AG04450 (cell line): ENCODE data around the gene THBS3. TPM values are rescaled to one million over a fixed set of nuclear protein-coding genes. Genes with fewer than 3 reads are reported as not detected.

Experiments
- CTCF ChIA-PET: fragments of 300-600, 350-600 bp; formaldehyde crosslinking; extraction: SDS; loops from one replicate; lab custom pipeline; 2022; ENCODE audit warnings: antibody characterized with exemption, inconsistent platforms; lab: Charles Lee
- POLR2A ChIA-PET: fragments of 350-600 bp; formaldehyde crosslinking; extraction: SDS; loops from one replicate; lab custom pipeline; 2021; ENCODE audit warnings: antibody characterized with exemption, inconsistent platforms; lab: Yijun Ruan, JAX
- DNase-seq: peaks from one replicate; pipeline ENCODE4 v3.0.0-alpha.2; 2011; ENCODE audit warnings: low read depth, low spot score
- H3K27ac ChIP-seq: one replicate; pipeline ENCODE4 v1.5.1; 2012; ENCODE audit warnings: low read depth, low read length, control low read depth
- H3K27me3 ChIP-seq: one replicate; pipeline ENCODE4 v1.6.0; 2012; ENCODE audit warnings: low read length; ENCODE audit not compliant: control insufficient read depth, insufficient read depth
- H3K4me3 ChIP-seq: 2 replicates; pipeline ENCODE4 v1.5.1; 2011; ENCODE audit warnings: mild to moderate bottlenecking, low read depth, low read length, control low read depth
- H3K9me3 ChIP-seq: 2 replicates; pipeline ENCODE4 v1.5.1; 2012; ENCODE audit warnings: low read length; ENCODE audit not compliant: control insufficient read depth, insufficient read depth
- CTCF ChIP-seq: IDR thresholded peaks from 2 replicates; pipeline ENCODE4 v1.5.1; 2011; ENCODE audit warnings: low read depth, low read length, control low read depth, inconsistent platforms
- polyA plus RNA-seq: library from polyadenylated mRNA; depleted of rRNA; stranded (reverse); fragments of >200 nt; gene quantifications from 2 replicates; pipeline ENCODE4 v1.2.3, GENCODE V29; 2011

The THBS3 gene
- polyA plus RNA-seq, 1 experiment, result 32.5 TPM

GRCh38 chr1:155183775-155184221, 23.9 kb downstream of the THBS3 start:
- Histone ChIP-seq H3K27me3 (no peaks in the 10 kb centered on the region), H3K27ac (no peak overlapping the region), H3K9me3 (no peaks in the 10 kb centered on the region; the same call in 1 of the 2 replicates), H3K4me3 (no peak overlapping the region)
- no peak for DNase-seq
- ChIA-PET CTCF (interaction anchor here (0.8 to 2.5 kb wide), 2 partner anchors 10 to 11 kb away, joined by 4 to 16 read pairs; partner anchors contain the start of gene KRTCAP2), POLR2A (interaction anchor here (0.5 to 1.0 kb wide), 2 partner anchors 10 to 1216 kb away, joined by 3 read pairs; partner anchors contain the start of gene CREB3L4)
- TF ChIP-seq CTCF, result no peak

DNA sequence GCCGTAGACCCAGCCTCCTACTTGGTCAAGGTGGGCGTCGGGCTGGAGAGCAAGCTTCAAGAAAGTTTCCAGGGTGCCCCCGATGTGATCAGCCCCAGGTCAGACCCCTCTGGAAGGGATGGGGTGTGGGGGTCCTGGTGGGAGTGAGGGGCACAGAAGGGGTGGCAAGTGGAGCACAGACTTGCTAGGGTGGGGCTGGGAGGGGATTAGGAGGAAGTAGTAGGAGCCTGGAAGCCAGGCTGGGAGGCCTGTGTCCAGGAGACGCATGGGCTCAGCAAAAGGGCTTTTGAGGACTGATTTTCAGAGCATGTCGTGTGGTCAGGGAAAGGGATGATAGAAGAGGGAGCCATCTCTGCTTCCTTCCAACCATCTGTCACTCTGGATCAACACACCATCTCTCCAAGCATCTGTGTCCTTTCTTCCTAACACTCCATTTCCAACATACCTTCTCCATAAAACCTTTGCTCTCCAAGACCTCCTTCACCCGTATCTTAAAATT, 25.6 kb downstream of the THBS3 start:
- DNase-seq, result no peak
- H3K27me3 ChIP-seq, result no peaks in the 10 kb centered on the region
- CTCF ChIA-PET, result interaction anchor here (0.6 to 1.0 kb wide), 2 partner anchors 9 kb away, joined by 3 to 4 read pairs; partner anchors contain the start of gene KRTCAP2
- POLR2A ChIA-PET, result interaction anchor here (0.8 kb wide), 1 partner anchor 12 kb away, joined by 9 read pairs; no protein-coding TSS in a partner anchor
- TF ChIP-seq CTCF, result no peak
- H3K9me3 ChIP-seq, result no peaks in the 10 kb centered on the region; the same call in 1 of the 2 replicates
- H3K27ac ChIP-seq, result no peak overlapping the region
- H3K4me3 ChIP-seq, result no peak overlapping the region

- no peak for TF ChIP-seq CTCF
- ChIA-PET CTCF (interaction anchor here (0.6 to 1.8 kb wide), 2 partner anchors 9 to 12 kb away, joined by 4 to 9 read pairs; partner anchors contain the start of gene KRTCAP2), POLR2A (no interaction called here)
- H3K4me3 ChIP-seq, result no peak overlapping the region
- no peak overlapping the region for H3K27ac ChIP-seq
- H3K9me3 ChIP-seq, result no peaks in the 10 kb centered on the region; the same call in 1 of the 2 replicates
- no peaks in the 10 kb centered on the region for H3K27me3 ChIP-seq
- DNase-seq, result no peak
Measured at GRCh38 chr1:155181371-155182051, 26.2 kb downstream of the THBS3 start.

DNA sequence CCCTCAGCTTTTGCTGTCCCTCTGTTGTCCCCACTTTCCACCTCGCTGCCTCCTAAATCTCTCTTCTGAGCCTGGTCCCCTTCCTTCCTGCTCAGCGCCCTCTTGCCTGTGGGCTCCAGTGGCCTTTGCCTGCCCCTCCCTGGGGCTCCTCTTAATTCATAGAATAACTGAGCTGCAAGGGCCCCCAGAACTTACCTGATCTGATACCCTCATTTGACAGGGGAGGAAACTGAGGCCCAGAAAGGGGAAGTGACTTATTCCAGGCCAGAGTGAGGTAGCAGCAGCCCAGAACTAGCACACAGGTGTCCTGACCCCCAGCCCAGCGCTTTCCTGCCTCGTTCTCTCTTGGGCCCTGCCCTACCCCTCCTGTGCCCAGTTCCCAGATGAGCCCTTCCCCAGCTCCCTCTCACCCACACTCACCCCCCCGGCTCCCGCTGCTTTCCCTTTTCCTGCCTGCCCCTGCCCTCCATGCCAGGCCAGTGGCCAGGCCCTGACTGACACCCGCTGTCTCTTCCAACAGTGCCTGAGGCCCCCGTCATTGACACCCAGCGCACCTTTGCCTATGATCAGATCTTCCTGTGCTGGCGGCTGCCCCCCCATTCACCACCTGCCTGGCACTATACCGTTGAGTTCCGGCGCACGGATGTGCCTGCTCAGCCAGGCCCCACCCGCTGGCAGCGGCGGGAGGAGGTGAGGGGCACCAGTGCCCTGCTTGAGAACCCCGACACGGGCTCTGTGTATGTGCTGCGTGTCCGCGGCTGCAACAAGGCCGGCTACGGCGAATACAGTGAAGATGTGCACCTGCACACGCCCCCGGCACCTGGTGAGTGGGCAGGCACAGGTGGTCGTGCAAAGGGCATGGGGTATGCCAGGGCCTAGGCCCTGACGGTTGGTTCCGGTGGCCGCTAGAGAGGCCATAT, 28.3 kb downstream of the THBS3 start:
- Histone ChIP-seq H3K4me3 (no peak overlapping the region), H3K9me3 (no peaks in the 10 kb centered on the region; the same call in 1 of the 2 replicates), H3K27me3 (no peaks in the 10 kb centered on the region), H3K27ac (no peak overlapping the region)
- POLR2A ChIA-PET, result no interaction called here
- no peak for DNase-seq
- TF ChIP-seq CTCF, result no peak
- CTCF ChIA-PET, result interaction anchor here (0.7 to 1.8 kb wide), 4 partner anchors 12 to 29 kb away, joined by 3 to 9 read pairs (median 4); partner anchors contain the start of genes MTX1 and THBS3
